GM19351 (cell line): Measurements from ENCODE around the gene OTOP2.
"Not testable (repeated sequence)": the region's sequence is repeated elsewhere in the genome, so short reads cannot be mapped to it uniquely, and the experiment has no call there.

Experiments used
- ATAC-seq: cut with Tn5 transposase; IDR thresholded peaks from one replicate; pipeline ENCODE4 v1.9.1; 2021; ENCODE audit warnings: mild to moderate bottlenecking, moderate library complexity; ENCODE audit not compliant: unreplicated experiment

The OTOP2 gene

GRCh38 chr17:74969501-74969900 lies 45.4 kb downstream of the OTOP2 start:
- not testable (repeated sequence) for ATAC-seq

DNA sequence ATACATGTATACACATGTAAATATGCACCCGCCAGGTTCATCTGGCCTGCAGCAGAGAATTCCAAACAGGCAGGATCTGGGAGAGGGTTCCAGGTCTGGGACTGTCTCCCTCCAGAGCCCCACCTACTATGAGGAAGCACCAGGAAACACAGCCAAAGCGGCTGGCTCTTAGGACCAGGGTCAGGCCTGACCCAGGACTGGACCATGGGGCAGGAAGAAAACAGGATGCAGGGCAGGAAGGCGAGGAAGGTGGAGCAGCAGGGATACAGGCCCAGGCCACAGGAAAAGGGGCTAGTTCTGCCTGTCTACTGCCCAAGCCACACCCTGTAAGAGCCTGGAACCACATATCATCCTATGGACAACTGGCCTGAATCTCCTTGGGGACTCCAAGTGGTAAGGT lies 46.3 kb downstream of the OTOP2 start:
- no peak for ATAC-seq

DNA sequence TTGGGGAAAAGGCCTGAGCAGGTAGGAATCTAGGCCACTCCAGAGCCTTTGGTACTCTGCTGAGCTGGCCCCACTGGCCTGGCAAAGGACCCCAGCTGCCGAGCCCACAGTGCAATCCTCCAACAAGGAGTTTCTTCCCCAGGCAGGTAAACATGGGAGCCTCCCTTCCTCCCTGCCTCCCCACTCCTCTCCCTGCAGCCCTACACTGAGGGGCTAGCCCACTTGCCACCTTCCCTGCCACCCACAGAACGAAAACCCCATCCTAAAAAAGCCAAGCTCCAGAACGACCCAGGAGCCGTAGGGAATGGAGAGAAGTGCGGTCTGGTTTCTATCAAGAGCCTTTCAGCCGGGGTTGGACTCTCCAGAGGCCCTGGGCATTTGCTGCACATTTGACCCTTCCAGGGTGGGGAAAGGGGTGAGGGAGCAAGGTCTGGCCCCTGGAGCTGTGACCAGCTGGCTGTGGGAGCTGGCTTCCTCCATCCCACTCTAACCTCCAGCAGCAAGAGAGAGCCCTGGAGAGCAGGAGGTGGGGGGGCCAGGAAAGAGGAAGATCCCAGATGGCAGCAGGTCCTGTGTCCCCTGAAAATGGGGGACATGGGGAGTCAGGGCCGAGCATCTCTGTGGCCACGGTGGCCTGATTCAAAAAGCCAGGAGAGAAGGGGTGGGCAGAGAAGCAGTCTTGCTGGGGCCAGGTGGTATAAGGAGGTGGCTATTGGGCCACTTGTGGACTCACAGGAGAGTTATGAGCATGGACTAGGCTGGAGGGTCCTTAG lies 47.2 kb downstream of the OTOP2 start:
- ATAC-seq, result no peak

DNA sequence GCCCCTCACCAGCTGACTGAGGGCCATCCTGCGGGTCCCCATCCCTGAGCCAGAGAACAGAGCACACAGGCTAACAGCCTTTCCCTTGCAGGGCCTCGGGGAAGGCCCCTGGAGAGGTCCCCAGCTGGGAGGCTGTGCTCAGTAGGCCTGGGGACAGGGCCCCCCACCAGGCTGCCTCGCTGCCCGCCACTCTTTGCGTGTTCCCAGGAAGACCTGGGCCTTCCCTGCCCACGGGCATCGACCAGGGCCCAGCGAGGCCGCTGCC lies 47.7 kb downstream of the OTOP2 start:
- no peak for ATAC-seq

GRCh38 chr17:74972107-74972972 lies 48.3 kb downstream of the OTOP2 start, which contains the start of gene HID1:
Gene HID1 (minus strand): TSS chr17:74972759. CDS start chr17:74972656, 103 bp downstream.
- no peak for ATAC-seq

GRCh38 chr17:74972973-74973328 lies 48.9 kb downstream of the OTOP2 start:
- no peak for ATAC-seq

DNA sequence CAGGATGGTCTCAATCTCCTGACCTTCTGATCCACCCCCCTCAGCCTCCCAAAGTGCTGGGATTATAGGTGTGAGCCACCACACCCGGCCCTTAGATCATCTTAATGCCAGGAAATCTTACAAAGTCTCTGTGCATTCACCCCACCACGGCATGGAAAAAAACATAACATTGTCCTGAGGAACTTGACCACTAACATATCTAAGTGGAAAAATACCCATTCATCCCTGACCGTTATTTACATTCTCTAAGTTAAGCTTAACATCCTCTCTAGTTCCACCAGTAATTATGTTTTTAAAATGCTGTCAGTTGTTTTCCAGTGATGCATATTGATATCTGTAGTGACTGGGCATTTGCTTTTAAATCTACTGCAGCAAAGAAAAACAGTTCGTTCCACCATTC lies 51.9 kb downstream of the OTOP2 start:
- no peak for ATAC-seq

GRCh38 chr17:74977802-74978201 lies 53.7 kb downstream of the OTOP2 start:
- no peak for ATAC-seq

GRCh38 chr17:74978240-74978639 lies 54.2 kb downstream of the OTOP2 start:
- ATAC-seq, result no peak

DNA sequence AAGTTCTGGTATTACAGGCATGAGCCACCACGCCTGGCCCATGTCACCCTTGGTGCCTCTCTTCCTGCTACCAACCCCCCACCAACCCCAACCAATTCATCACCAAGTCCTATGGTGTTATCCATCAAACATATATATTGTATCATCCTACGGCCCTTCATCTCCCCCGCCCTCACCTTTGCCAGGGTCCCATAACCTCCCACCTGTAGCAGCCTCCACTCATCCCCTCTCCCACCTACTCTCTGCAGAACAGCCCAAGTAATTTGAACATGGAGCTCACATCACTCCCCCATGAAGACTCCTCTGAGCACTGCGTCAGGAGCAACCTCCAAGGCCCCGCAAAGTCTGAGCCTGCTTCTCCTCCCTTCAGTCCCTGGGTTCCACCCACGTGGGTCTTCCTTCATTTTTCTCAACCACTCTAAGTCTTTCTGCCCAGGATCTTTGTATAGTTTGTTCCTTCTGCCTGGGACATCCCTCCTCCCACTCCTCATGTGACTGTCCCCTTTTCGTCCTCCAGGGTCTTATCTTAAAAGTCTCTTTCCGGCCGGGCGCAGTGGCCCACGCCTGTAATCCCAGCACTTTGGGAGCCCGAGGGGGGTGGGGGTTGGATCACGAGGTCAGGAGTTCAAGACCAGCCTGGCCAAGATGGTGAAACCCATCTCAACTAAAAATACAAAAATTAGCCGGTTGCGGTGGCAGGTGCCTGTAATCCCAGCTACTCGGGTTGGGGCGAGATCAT lies 55.5 kb downstream of the OTOP2 start:
- no peak for ATAC-seq

DNA sequence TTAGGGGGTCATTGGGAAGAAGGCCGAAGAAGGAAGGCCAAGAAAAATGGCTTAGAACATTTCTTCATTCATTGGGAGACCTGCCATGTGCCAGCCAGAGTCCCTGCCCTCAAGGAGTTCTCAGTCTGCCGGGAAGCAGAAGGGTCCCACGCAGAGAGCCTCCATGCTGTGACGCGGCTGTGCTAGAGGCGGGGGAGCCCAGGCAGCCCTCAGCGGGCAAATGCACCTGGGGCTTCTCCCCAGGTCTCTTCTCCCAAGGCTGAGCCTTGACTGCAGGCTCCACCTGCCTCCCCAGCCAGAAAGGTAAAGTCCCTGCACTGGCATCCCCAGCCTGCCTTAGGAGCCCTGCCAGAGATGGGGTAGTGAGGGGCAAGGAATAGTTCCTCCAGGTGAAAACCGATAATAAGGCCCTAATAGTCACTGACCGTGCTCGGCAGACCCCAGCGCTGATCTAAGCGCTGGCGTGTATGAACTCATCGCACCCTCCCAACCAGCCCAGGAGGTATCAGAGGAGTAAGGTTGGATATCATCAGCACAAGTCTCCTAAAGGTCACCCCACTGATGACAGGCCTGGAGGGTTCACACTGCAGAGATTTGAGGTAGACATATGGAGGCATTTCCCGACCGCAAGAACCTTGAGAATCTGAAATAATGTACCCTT lies 57.4 kb downstream of the OTOP2 start:
- no peak for ATAC-seq

DNA sequence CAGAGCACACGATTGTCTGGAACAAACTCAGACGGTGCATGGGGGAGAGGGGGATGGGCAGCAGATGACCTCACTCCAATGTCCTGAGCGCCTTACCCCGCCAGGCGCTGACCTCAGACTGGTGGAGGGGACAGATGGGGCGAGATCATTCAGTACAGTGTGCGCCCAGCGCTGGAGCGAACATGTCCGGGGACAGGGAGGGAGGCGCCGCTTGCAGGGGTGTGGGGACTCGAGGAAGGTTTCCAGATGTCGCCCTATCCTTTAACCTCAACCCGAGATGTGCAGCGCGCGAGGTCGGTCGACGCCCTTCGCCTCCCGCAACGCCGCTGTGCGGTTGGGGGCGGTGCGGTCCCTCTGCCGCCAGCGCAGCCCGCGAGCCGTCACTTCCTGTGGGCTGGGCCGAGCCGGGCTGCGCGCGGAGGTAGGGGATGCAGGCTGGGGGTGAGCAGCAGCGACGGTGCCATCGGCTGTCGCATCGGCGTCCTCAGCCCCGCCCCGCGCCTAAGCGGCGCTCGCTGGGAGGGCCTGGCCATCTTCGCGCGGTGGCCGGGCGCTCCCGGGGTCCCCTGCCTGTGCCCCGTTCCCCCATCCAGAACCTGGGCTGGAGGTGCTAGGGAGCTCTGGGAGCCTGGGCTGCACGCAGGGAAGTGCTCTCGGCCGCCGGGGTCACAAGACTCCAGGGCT lies 58.0 kb downstream of the OTOP2 start:
- no peak for ATAC-seq

DNA sequence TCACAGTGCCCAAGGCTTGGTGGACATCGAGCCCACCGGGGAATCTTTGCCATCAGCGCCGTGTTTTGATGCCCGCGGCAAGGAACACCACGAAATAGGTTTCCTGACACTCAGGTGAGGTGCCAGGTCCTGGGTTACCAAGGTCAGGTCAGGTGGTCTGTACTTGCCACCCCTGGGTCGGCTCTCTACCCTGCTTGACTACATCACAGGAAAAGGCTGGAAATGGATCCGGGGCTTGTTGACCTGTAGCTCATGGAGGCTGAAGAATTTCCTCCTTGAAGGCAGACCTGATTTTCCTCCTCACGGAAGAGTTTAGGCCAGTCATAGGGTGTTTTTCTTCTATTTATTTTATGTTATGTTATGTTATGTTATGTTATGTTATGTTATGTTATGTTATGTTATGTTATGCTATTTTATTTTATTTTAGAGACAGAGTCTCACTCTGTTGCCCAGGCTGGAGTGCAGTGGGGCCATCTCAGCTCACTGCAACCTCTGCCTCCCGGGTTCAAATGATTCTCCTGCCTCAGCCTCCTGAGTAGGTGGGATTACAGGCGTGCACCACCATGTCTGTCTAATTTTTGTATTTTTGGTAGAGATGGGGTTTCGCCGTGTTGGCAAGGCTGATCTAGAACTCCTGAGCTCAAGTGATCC lies 58.7 kb downstream of the OTOP2 start:
- ATAC-seq, result not testable (repeated sequence)
